ENCODE results near the gene PBX4. TPM values are rescaled to one million over a fixed set of nuclear protein-coding genes. Genes with fewer than 3 reads are reported as not detected.
A peak's percentile ranks its signal among the peaks of the same experiment; 100 is the strongest.

PBX4 gene
- total and polyA plus RNA-seq, 2 experiments from 2014 or later = 2.6 to 4.1 TPM

GRCh38 chr19:19644054-19644388 is 25.5 kb upstream of the PBX4 start:
- H3K79me2 ChIP-seq (replicated peaks; ENCODE audit: insufficient read depth) = no peaks in the 10 kb centered on the region
- TF ChIP-seq ZNF462 (CRISPR knock-in tag; IDR thresholded peaks at IDR 0.05) (no peak), POLR2AphosphoS5 (IDR thresholded peaks at IDR 0.05; ENCODE audit: low read depth) (no peak), NANOG (IDR thresholded peaks at IDR 0.05; ENCODE audit: borderline replicate concordance) (no peak), ZNF331 (CRISPR knock-in tag; IDR thresholded peaks at IDR 0.05; ENCODE audit: low read depth) (no peak), JUNB (IDR thresholded peaks at IDR 0.05; ENCODE audit: unreplicated experiment) (no peak), CTCF (conservative IDR thresholded peaks at IDR 0.05; ENCODE audit: low read depth in 2 of 2) (no peak), ZNF114 (CRISPR knock-in tag; IDR thresholded peaks at IDR 0.05) (no peak), EZH2 (IDR thresholded peaks at IDR 0.05; ENCODE audit: low read depth, unreplicated experiment) (no peak), ETS1 (IDR thresholded peaks at IDR 0.05) (no peak), STAT1 (IDR thresholded peaks at IDR 0.05; ENCODE audit: unreplicated experiment) (no peak)
- peaks cover 4% of the 10 kb centered on the region for H3K4me1 ChIP-seq (ENCODE audit: insufficient read depth)
- H3K4me3 ChIP-seq = peak overlapping the region; percentile 96; the same call in 1 of the 2 replicates
- DNase-seq (ENCODE audit: low spot score) = no peak
- H4K20me1 ChIP-seq (replicated peaks; ENCODE audit: insufficient read depth) = no peaks in the 10 kb centered on the region; the same call in 1 of the 2 replicates
- peaks cover 10% of the 10 kb centered on the region; the same call in 1 of the 2 replicates for H3K36me3 ChIP-seq (ENCODE audit: insufficient read depth)
- no peak overlapping the region for H2AFZ ChIP-seq
- H3K9me2 ChIP-seq (ENCODE audit: insufficient read depth) = no peaks in the 10 kb centered on the region
- H3K9me3 Mint-ChIP-seq = no peaks in the 10 kb centered on the region; the same call in 2 of the 3 replicates
- ATAC-seq = no peak
- peak overlapping the region; percentile 81; the same call in 1 of the 2 replicates for H3K27ac ChIP-seq (ENCODE audit: low read depth)
- H3K4me2 ChIP-seq = peak overlapping the region; percentile 98
- no peaks in the 10 kb centered on the region for H3K27me3 ChIP-seq (ENCODE audit: insufficient read depth)
- peak overlapping the region; percentile 88 for H3K4me3 Mint-ChIP-seq
- H3K4me1 Mint-ChIP-seq = peaks cover 9% of the 10 kb centered on the region; the same call in 2 of the 3 replicates
- H3K27me3 Mint-ChIP-seq (ENCODE audit: insufficient read depth, low read depth, poor library complexity) = peaks cover 16% of the 10 kb centered on the region
- peaks cover 36% of the 10 kb centered on the region for H3K36me3 Mint-ChIP-seq (ENCODE audit: low read depth)
- H3F3A ChIP-seq (replicated peaks; ENCODE audit: low read depth) = peaks cover 14% of the 10 kb centered on the region
- H3K27ac Mint-ChIP-seq = peak overlapping the region; percentile 94

All from GM23338 (cell line).